ENCODE data around the gene SHANK2. TPM values are rescaled to one million over a fixed set of nuclear protein-coding genes. Genes with fewer than 3 reads are reported as not detected.
A peak's percentile ranks its signal among the peaks of the same experiment; 100 is the strongest.

Gene SHANK2
- total RNA-seq, 1 donor from 2014 or later = 0.03 TPM

- no peak for DNase-seq (ENCODE audit: extremely low spot score, unreplicated experiment)
- H3K27ac Mint-ChIP-seq (ENCODE audit: unreplicated experiment) = no peak overlapping the region
- peaks cover 16% of the 10 kb centered on the region for H3K4me1 Mint-ChIP-seq (ENCODE audit: unreplicated experiment)
- peaks cover 2% of the 10 kb centered on the region for H3K36me3 Mint-ChIP-seq (ENCODE audit: unreplicated experiment)
- H3K27me3 Mint-ChIP-seq (ENCODE audit: unreplicated experiment) = peaks cover 30% of the 10 kb centered on the region
- H3K4me3 Mint-ChIP-seq (ENCODE audit: unreplicated experiment) = no peak overlapping the region
- peaks cover 11% of the 10 kb centered on the region for H3K9me3 Mint-ChIP-seq (ENCODE audit: unreplicated experiment)
- no peak for TF ChIP-seq CTCF (IDR thresholded peaks at IDR 0.05)
Measured at GRCh38 chr11:71285111-71285510, 32.7 kb upstream of the SHANK2 start.

GRCh38 chr11:71284525-71285092 is 32.2 kb upstream of the SHANK2 start:
- no peak for TF ChIP-seq CTCF (IDR thresholded peaks at IDR 0.05)
- Mint-ChIP-seq H3K36me3 (ENCODE audit: unreplicated experiment) (peaks cover 2% of the 10 kb centered on the region), H3K4me3 (ENCODE audit: unreplicated experiment) (no peak overlapping the region), H3K27me3 (ENCODE audit: unreplicated experiment) (peaks cover 35% of the 10 kb centered on the region), H3K27ac (ENCODE audit: unreplicated experiment) (no peak overlapping the region), H3K4me1 (ENCODE audit: unreplicated experiment) (peaks cover 16% of the 10 kb centered on the region), H3K9me3 (ENCODE audit: unreplicated experiment) (peaks cover 7% of the 10 kb centered on the region)
- DNase-seq (ENCODE audit: extremely low spot score, unreplicated experiment) = no peak

GRCh38 chr11:71283971-71284441 is 31.6 kb upstream of the SHANK2 start:
- TF ChIP-seq CTCF (IDR thresholded peaks at IDR 0.05) = no peak
- DNase-seq (ENCODE audit: extremely low spot score, unreplicated experiment) = no peak
- no peak overlapping the region for H3K27ac Mint-ChIP-seq (ENCODE audit: unreplicated experiment)
- H3K4me1 Mint-ChIP-seq (ENCODE audit: unreplicated experiment) = peaks cover 16% of the 10 kb centered on the region
- H3K4me3 Mint-ChIP-seq (ENCODE audit: unreplicated experiment) = no peak overlapping the region
- H3K9me3 Mint-ChIP-seq (ENCODE audit: unreplicated experiment) = peaks cover under 1% of the 10 kb centered on the region
- H3K36me3 Mint-ChIP-seq (ENCODE audit: unreplicated experiment) = peaks cover 2% of the 10 kb centered on the region
- H3K27me3 Mint-ChIP-seq (ENCODE audit: unreplicated experiment) = peaks cover 40% of the 10 kb centered on the region

- H3K27ac Mint-ChIP-seq (ENCODE audit: unreplicated experiment) = no peak overlapping the region
Measured at GRCh38 chr11:71282581-71283351, 30.4 kb upstream of the SHANK2 start.

More at GRCh38 chr11:71282581-71283351, 30.4 kb upstream of the SHANK2 start:
- no peak for TF ChIP-seq CTCF (IDR thresholded peaks at IDR 0.05)
- H3K4me1 Mint-ChIP-seq (ENCODE audit: unreplicated experiment) = peaks cover 13% of the 10 kb centered on the region
- peak; percentile 76 for DNase-seq (ENCODE audit: extremely low spot score, unreplicated experiment)
- H3K9me3 Mint-ChIP-seq (ENCODE audit: unreplicated experiment) = no peaks in the 10 kb centered on the region
- no peaks in the 10 kb centered on the region for H3K36me3 Mint-ChIP-seq (ENCODE audit: unreplicated experiment)
- H3K4me3 Mint-ChIP-seq (ENCODE audit: unreplicated experiment) = no peak overlapping the region
- H3K27me3 Mint-ChIP-seq (ENCODE audit: unreplicated experiment) = peaks cover 51% of the 10 kb centered on the region
